Hematopoietic multipotent progenitor cell treated with erythropoietin and hydrocortisone succinate and interleukin-3 and kit ligand, for 8 days (in vitro differentiated cells): ENCODE data around the gene IL1RAPL1.

Experiments used
- DNase-seq: peaks from one replicate; pipeline ENCODE4 v3.0.0-alpha.2; 2015

IL1RAPL1 gene

GRCh38 chrX:29666366-29666765, 1079.1 kb downstream of the IL1RAPL1 start:
- DNase-seq, result no peak

- DNase-seq, result no peak
Measured at GRCh38 chrX:29671421-29671820, 1084.2 kb downstream of the IL1RAPL1 start.

GRCh38 chrX:29687687-29688086, 1100.4 kb downstream of the IL1RAPL1 start:
- DNase-seq, result no peak

GRCh38 chrX:29690061-29690460, 1102.8 kb downstream of the IL1RAPL1 start:
- DNase-seq, result no peak

GRCh38 chrX:29691044-29691443, 1103.8 kb downstream of the IL1RAPL1 start:
- no peak for DNase-seq

- no peak for DNase-seq
Measured at GRCh38 chrX:29693912-29694311, 1106.7 kb downstream of the IL1RAPL1 start.

GRCh38 chrX:29699239-29699638, 1112.0 kb downstream of the IL1RAPL1 start:
- no peak for DNase-seq

- no peak for DNase-seq
Measured at GRCh38 chrX:29707088-29707487, 1119.8 kb downstream of the IL1RAPL1 start.

GRCh38 chrX:29721152-29721551, 1133.9 kb downstream of the IL1RAPL1 start:
- no peak for DNase-seq

- DNase-seq, result no peak
Measured at GRCh38 chrX:29724316-29724715, 1137.1 kb downstream of the IL1RAPL1 start.

GRCh38 chrX:29726811-29727210, 1139.6 kb downstream of the IL1RAPL1 start:
- DNase-seq, result no peak

GRCh38 chrX:29728639-29729038, 1141.4 kb downstream of the IL1RAPL1 start:
- DNase-seq, result no peak

GRCh38 chrX:29744966-29745365, 1157.7 kb downstream of the IL1RAPL1 start:
- no peak for DNase-seq

- DNase-seq, result no peak
Measured at GRCh38 chrX:29746326-29746725, 1159.1 kb downstream of the IL1RAPL1 start.

GRCh38 chrX:29762006-29762405, 1174.8 kb downstream of the IL1RAPL1 start:
- DNase-seq, result no peak

- no peak for DNase-seq
Measured at GRCh38 chrX:29775890-29776289, 1188.6 kb downstream of the IL1RAPL1 start.

GRCh38 chrX:29787656-29788055, 1200.4 kb downstream of the IL1RAPL1 start:
- no peak for DNase-seq

- no peak for DNase-seq
Measured at GRCh38 chrX:29788991-29789699, 1201.9 kb downstream of the IL1RAPL1 start.

GRCh38 chrX:29792335-29792734, 1205.1 kb downstream of the IL1RAPL1 start:
- no peak for DNase-seq

GRCh38 chrX:29797156-29797555, 1209.9 kb downstream of the IL1RAPL1 start:
- DNase-seq, result no peak

GRCh38 chrX:29798469-29798868, 1211.2 kb downstream of the IL1RAPL1 start:
- no peak for DNase-seq

GRCh38 chrX:29813174-29813573, 1225.9 kb downstream of the IL1RAPL1 start:
- DNase-seq, result no peak

GRCh38 chrX:29824176-29824906, 1237.1 kb downstream of the IL1RAPL1 start:
- DNase-seq, result no peak

- no peak for DNase-seq
Measured at GRCh38 chrX:29826742-29827141, 1239.5 kb downstream of the IL1RAPL1 start.

GRCh38 chrX:29834311-29834710, 1247.1 kb downstream of the IL1RAPL1 start:
- no peak for DNase-seq
